ENCODE data around the gene ICA1L.

GRCh38 chr2:202909394-202910192 is 38.0 kb upstream of the ICA1L start:
- TF ChIP-seq TAF1 (IDR thresholded peaks at IDR 0.05; ENCODE audit: borderline replicate concordance, insufficient read depth, low read length) (no peak), POLR2AphosphoS5 (IDR thresholded peaks at IDR 0.05; ENCODE audit: low read depth, low read length) (no peak), SIN3A (IDR thresholded peaks at IDR 0.05; ENCODE audit: borderline replicate concordance, insufficient read depth, low read length) (no peak)

All from PFSK-1 (cell line).